HG02885 (cell line): ENCODE measurements around the gene TGM6.

Source experiments
- ATAC-seq: cut with Tn5 transposase; IDR thresholded peaks from one replicate; pipeline ENCODE4 v1.9.1; 2021; ENCODE audit warnings: mild to moderate bottlenecking; ENCODE audit not compliant: unreplicated experiment, poor library complexity

The TGM6 gene

DNA sequence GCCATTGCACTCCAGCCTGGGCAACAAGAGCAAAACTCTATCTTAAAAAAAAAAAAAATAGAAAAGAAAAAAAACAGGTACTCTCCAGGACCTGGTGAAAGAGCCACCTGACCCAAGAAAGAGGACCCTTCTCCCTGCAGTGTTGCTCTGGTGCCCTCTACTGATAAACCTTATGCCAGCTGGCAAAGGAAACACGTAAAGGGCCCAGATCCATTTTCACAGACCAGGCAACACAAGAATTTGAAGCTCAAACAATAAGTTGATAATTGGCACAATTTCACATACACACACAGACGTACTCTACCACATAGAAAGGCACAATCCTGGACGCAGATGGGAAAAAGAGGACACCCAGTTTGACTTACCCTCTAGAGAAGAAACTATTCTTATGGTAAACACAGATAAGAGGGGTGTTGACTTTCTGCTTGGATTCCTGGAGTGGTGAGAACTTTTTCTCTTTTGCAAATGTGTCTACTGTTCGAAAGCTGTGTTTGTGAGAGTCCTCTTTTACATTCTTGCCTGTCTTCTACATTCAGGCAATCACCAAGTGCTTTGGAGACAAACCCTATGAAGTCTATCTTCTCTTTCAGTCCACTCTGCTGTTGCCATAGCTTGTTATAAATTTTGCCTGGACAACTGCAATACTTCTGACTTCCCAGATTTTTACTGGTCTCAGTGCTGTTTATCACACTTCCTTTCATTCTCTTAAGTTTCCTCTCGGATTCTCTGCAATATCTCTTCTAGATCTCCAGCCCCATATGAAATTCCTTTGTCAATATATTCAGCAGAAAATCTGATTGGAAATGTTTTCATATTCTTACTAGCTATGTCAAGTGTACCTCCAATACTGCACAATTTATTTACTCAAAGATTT is 96.3 kb downstream of the TGM6 start:
- ATAC-seq, result no peak

DNA sequence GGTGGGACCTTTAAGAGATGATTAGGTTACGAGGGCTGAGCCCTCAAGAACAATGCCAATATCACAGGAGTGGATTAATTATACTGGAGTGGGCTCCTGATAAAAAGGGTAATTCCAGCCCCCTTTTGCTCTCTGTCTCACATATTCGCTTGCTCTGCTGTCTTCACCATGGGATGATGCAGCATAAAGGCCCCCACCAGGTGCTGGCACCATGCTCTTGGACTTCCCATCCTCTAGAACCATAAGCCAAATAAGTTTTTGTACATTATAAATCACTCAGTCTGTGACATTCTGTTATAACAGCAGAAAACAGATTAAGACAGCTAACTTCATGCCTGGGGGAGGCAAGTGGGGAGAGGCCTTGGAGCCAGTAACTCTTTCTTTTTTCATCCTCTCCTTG is 99.7 kb downstream of the TGM6 start:
- ATAC-seq, result no peak
